ENCODE measurements around the gene METTL25B.

- TF ChIP-seq TCF7L2 (IDR thresholded peaks at IDR 0.05; ENCODE audit: low read depth, low read length): no peak
- TF ChIP-seq GABPA (IDR thresholded peaks at IDR 0.05; ENCODE audit: low read depth, low read length): no peak
- no peak for TF ChIP-seq GABPA (CRISPR knock-in tag; IDR thresholded peaks at IDR 0.05; ENCODE audit: low read depth)
- no peak for TF ChIP-seq ZMYM4 (CRISPR knock-in tag; IDR thresholded peaks at IDR 0.05)
- TF ChIP-seq ZFP91 (CRISPR knock-in tag; IDR thresholded peaks at IDR 0.05; ENCODE audit: borderline replicate concordance): no peak
- no peak for TF ChIP-seq CTCF (CRISPR knock-in tag; IDR thresholded peaks at IDR 0.05)
- no peak for TF ChIP-seq TBL1XR1 (IDR thresholded peaks at IDR 0.05; ENCODE audit: borderline replicate concordance, low read length, partially characterized antibody)
- no peak for TF ChIP-seq SIN3A (IDR thresholded peaks at IDR 0.05; ENCODE audit: borderline replicate concordance, low read depth, low read length)
These were observed 29.3 kb upstream of the METTL25B start for GRCh38 chr1:156698995-156699394.

Data from HepG2 (cell line).